Esophagus muscularis mucosa (tissue), 3 donors: ENCODE data around the gene RNF135.

Source experiments
- CTCF ChIP-seq, 3 experiments: fragments of 200-600 bp in 2 of 3; fragments of 450-650 bp in 1 of 3; sonication (generic) in 2 of 3; IDR thresholded peaks; one replicate each; pipeline ENCODE4 v1.5.1; 2017 to 2019; ENCODE audit warnings: antibody characterized with exemption in 3 of 3, mild to moderate bottlenecking in 2 of 3, moderate library complexity in 1 of 3
- POLR2A ChIP-seq: fragments of 450-650 bp; IDR thresholded peaks from one replicate; pipeline ENCODE4 v1.6.1; 2017; ENCODE audit warnings: antibody characterized with exemption, moderate library complexity, mild to moderate bottlenecking, low read depth
- POLR2AphosphoS5 ChIP-seq, 2 donors: sonication (generic); formaldehyde crosslinking; IDR thresholded peaks; one replicate each; pipeline ENCODE4 v1.6.1; 2017; ENCODE audit warnings: antibody characterized with exemption in 2 of 2

- TF ChIP-seq CTCF (IDR thresholded peaks at IDR 0.05) = no peak
- TF ChIP-seq POLR2A = no peak
- TF ChIP-seq POLR2AphosphoS5 (IDR thresholded peaks at IDR 0.05) = no peak
Measured at GRCh38 chr17:30957741-30958140, 13.1 kb upstream of the RNF135 start.
